ENCODE data around the gene TSPAN10. TPM values are rescaled to one million over a fixed set of nuclear protein-coding genes. Genes with fewer than 3 reads are reported as not detected.
A peak's percentile ranks its signal among the peaks of the same experiment; 100 is the strongest.

Gene TSPAN10
- total and polyA plus RNA-seq, 2 of the 13 experiments (the other 11 are each of a cell fraction or from before 2014, with no cell fraction given) = 0.54 to 0.75 TPM

DNA sequence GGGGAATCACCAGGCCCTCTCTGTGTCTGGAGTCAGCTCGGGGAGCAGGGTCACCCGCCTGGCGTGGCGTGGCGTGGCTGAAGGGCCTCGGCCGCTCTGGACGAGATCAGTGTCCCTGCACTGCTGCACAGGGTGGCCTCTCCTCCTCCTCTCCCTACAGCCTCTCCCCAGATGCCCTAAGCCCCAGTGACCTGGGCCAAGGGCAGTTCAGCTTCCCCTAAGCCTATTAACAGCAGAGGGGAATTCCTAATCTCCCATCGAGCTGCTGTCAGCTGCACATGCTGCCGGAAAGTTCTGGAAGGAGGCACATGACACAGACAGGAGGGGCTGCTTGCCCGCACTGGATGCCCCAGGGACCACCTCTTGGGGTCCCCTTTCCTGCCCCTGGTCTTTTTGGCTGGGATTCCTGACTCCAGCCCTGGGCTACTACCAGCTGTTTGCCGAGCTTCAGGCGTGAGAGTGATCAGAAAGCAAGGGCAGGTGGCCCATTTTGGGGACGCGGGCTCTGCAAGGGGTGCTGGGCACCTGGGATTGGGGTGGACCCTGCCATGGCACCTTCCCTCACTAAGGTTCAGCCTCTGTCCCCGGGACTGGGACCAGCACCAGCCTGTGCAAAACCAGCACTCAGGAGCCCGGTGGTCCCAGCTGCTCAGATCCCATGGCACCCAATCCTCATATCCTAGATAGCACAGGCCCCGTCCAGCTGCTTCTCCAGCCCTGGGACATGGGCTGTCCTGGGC, 18.6 kb downstream of the TSPAN10 start (continued):
- TF ChIP-seq HNRNPUL1 (IDR thresholded peaks at IDR 0.05; ENCODE audit: low read depth, low read length) (no peak), YY1 (IDR thresholded peaks at IDR 0.05; ENCODE audit: insufficient read depth, insufficient replicate concordance, low read depth, low read length) (no peak), KAT2B (IDR thresholded peaks at IDR 0.05; ENCODE audit: borderline replicate concordance, low read depth, low read length) (no peak), RAD21 (CRISPR knock-in tag; IDR thresholded peaks at IDR 0.05) (no peak), ZNF678 (CRISPR knock-in tag; IDR thresholded peaks at IDR 0.05) (0 out of 2 replicates have a peak, but pooled peaks have one; percentile 59), HMG20A (CRISPR knock-in tag; IDR thresholded peaks at IDR 0.05; ENCODE audit: borderline replicate concordance) (0 out of 2 replicates have a peak, but pooled peaks have one; percentile 16), ZBTB7A (CRISPR knock-in tag; IDR thresholded peaks at IDR 0.05) (peak; percentile 37; the same call in 1 of the 2 replicates), REPIN1 (CRISPR knock-in tag; IDR thresholded peaks at IDR 0.05; ENCODE audit: borderline replicate concordance, low read depth) (no peak), ZMAT3 (CRISPR knock-in tag; conservative IDR thresholded peaks at IDR 0.05) (0 out of 2 replicates have a peak, but pooled peaks have one; percentile 54), ELF1 (CRISPR knock-in tag; IDR thresholded peaks at IDR 0.05) (0 out of 2 replicates have a peak, but pooled peaks have one; percentile 10), TARDBP (CRISPR knock-in tag; IDR thresholded peaks at IDR 0.05) (0 out of 2 replicates have a peak, but pooled peaks have one; percentile 33), FOXK2 (IDR thresholded peaks at IDR 0.05) (no peak), ZMYM3 (CRISPR knock-in tag; IDR thresholded peaks at IDR 0.05) (peak; percentile 44; the same call in 1 of the 2 replicates), IRX3 (CRISPR knock-in tag; IDR thresholded peaks at IDR 0.05; ENCODE audit: borderline replicate concordance, low read depth) (no peak), ZNF713 (CRISPR knock-in tag; IDR thresholded peaks at IDR 0.05) (no peak), IRF2 (CRISPR knock-in tag; IDR thresholded peaks at IDR 0.05) (0 out of 2 replicates have a peak, but pooled peaks have one; percentile 18)
- TF ChIP-seq, protein P1, sequence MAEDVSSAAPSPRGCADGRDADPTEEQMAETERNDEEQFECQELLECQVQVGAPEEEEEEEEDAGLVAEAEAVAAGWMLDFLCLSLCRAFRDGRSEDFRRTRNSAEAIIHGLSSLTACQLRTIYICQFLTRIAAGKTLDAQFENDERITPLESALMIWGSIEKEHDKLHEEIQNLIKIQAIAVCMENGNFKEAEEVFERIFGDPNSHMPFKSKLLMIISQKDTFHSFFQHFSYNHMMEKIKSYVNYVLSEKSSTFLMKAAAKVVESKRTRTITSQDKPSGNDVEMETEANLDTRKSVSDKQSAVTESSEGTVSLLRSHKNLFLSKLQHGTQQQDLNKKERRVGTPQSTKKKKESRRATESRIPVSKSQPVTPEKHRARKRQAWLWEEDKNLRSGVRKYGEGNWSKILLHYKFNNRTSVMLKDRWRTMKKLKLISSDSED (CRISPR knock-in tag; IDR thresholded peaks at IDR 0.05) = no peak
- TF ChIP-seq, protein P2, sequence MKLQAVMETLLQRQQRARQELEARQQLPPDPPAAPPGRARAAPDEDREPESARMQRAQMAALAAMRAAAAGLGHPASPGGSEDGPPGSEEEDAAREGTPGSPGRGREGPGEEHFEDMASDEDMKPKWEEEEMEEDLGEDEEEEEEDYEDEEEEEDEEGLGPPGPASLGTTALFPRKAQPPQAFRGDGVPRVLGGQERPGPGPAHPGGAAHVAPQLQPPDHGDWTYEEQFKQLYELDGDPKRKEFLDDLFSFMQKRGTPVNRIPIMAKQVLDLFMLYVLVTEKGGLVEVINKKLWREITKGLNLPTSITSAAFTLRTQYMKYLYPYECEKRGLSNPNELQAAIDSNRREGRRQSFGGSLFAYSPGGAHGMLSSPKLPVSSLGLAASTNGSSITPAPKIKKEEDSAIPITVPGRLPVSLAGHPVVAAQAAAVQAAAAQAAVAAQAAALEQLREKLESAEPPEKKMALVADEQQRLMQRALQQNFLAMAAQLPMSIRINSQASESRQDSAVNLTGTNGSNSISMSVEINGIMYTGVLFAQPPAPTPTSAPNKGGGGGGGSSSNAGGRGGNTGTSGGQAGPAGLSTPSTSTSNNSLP (IDR thresholded peaks at IDR 0.05; ENCODE audit: low read depth, low read length) = 0 out of 2 replicates have a peak, but pooled peaks have one; percentile 11
- TF ChIP-seq, protein P3, sequence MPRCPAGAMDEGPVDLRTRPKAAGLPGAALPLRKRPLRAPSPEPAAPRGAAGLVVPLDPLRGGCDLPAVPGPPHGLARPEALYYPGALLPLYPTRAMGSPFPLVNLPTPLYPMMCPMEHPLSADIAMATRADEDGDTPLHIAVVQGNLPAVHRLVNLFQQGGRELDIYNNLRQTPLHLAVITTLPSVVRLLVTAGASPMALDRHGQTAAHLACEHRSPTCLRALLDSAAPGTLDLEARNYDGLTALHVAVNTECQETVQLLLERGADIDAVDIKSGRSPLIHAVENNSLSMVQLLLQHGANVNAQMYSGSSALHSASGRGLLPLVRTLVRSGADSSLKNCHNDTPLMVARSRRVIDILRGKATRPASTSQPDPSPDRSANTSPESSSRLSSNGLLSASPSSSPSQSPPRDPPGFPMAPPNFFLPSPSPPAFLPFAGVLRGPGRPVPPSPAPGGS (CRISPR knock-in tag; IDR thresholded peaks at IDR 0.05) = 0 out of 2 replicates have a peak, but pooled peaks have one; percentile 53
- TF ChIP-seq, protein P4, sequence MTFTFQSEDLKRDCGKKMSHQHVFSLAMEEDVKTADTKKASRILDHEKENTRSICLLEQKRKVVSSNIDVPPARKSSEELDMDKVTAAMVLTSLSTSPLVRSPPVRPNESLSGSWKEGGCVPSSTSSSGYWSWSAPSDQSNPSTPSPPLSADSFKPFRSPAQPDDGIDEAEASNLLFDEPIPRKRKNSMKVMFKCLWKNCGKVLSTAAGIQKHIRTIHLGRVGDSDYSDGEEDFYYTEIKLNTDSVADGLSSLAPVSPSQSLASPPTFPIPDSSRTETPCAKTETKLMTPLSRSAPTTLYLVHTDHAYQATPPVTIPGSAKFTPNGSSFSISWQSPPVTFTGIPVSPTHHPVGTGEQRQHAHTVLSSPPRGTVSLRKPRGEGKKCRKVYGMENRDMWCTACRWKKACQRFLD (CRISPR knock-in tag; IDR thresholded peaks at IDR 0.05; ENCODE audit: borderline replicate concordance) = 0 out of 2 replicates have a peak, but pooled peaks have one; percentile 30

All from HepG2 (cell line).